ENCODE data around the gene TEX48.
A peak's percentile ranks its signal among the peaks of the same experiment; 100 is the strongest.

TEX48 gene

GRCh38 chr9:114626415-114627020, 55.5 kb downstream of the TEX48 start:
- ChIA-PET POLR2A (ENCODE audit: low non-redundant PET) (no interaction called here), CTCF (interaction anchor here (0.6 to 1.0 kb wide), 2 partner anchors 19 to 26 kb away, joined by 3 read pairs; no protein-coding TSS in a partner anchor)
- H3K27ac ChIP-seq = no peak overlapping the region
- TF ChIP-seq, protein P1, sequence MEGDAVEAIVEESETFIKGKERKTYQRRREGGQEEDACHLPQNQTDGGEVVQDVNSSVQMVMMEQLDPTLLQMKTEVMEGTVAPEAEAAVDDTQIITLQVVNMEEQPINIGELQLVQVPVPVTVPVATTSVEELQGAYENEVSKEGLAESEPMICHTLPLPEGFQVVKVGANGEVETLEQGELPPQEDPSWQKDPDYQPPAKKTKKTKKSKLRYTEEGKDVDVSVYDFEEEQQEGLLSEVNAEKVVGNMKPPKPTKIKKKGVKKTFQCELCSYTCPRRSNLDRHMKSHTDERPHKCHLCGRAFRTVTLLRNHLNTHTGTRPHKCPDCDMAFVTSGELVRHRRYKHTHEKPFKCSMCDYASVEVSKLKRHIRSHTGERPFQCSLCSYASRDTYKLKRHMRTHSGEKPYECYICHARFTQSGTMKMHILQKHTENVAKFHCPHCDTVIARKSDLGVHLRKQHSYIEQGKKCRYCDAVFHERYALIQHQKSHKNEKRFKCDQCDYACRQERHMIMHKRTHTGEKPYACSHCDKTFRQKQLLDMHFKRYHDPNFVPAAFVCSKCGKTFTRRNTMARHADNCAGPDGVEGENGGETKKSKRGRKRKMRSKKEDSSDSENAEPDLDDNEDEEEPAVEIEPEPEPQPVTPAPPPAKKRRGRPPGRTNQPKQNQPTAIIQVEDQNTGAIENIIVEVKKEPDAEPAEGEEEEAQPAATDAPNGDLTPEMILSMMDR (conservative IDR thresholded peaks at IDR 0.05; ENCODE audit: low read depth) = no peak
- DNase-seq (ENCODE audit: low spot score) = no peak

DNA sequence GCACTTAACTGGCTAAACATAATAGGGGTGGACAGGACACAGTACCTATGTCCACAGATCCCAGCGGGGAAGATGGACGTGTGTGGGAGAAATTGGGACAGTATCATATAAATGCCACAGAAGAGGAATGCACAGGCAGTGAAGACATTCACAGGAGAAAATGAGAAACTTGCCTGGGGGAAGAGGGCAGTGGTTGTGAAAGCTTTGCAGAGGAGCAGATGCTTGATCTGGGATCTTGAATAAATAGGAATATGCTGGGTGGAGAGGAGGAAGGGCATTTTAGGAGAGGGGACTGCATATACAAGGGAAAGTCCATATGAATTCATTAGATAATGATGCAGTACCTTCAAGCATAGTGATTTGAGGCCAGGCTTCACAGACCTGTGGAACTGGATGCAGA, 57.3 kb downstream of the TEX48 start:
- POLR2A ChIA-PET (ENCODE audit: low non-redundant PET) = no interaction called here

DNA sequence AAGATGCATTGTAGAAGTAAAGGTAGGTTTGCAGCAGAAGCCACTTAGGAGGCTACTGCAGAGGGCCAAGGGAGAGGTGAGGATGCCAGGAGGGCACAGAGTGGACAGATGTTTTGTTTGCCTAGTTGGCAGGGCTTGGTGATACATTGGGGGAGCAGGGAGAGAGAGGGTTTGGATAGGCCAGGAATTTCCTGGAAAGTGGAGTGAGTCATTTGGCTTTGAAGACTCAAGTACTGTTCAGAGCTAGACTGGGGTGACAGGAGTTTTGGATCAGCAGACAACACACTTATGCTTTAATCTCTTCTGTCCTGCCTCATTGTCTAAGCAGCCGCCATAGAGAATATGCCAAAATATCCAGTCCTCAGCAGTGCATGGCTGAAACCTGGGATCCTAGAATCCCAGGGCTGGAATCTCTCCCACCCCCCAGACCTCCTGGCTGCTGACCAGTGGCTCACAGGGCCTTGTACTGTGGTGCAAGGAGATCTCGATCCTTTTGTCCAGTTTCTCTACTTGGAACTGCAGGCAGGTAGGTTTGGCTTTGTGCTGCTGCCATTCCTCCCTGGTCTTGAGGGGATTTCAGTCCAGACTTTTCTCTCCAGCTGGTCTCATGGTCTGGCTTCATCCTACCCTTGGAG, 59.9 kb downstream of the TEX48 start:
- ChIA-PET CTCF (interaction anchor here (0.6 kb wide), 2 partner anchors 13 to 33 kb away, joined by 3 to 4 read pairs; no protein-coding TSS in a partner anchor), POLR2A (ENCODE audit: low non-redundant PET) (no interaction called here)

More for the DNA sequence above, 57.3 kb downstream of the TEX48 start:
- no peak for DNase-seq (ENCODE audit: low spot score)
- H3K27ac ChIP-seq = no peak overlapping the region
- TF ChIP-seq, protein P1 (conservative IDR thresholded peaks at IDR 0.05; ENCODE audit: low read depth) = no peak
- CTCF ChIA-PET = no interaction called here

GRCh38 chr9:114621561-114621960, 60.4 kb downstream of the TEX48 start:
- DNase-seq (ENCODE audit: low spot score) = no peak
- peak overlapping the region; percentile 57 for H3K27ac ChIP-seq
- POLR2A ChIA-PET (ENCODE audit: low non-redundant PET) = no interaction called here
- CTCF ChIA-PET = interaction anchor here (0.6 kb wide), 2 partner anchors 33 to 186 kb away, joined by 3 to 4 read pairs; no protein-coding TSS in a partner anchor
- TF ChIP-seq, protein P1 (conservative IDR thresholded peaks at IDR 0.05; ENCODE audit: low read depth) = no peak

More for the DNA sequence above, 59.9 kb downstream of the TEX48 start:
- TF ChIP-seq, protein P1 (conservative IDR thresholded peaks at IDR 0.05; ENCODE audit: low read depth) = no peak
- DNase-seq (ENCODE audit: low spot score) = peak; percentile 51
- peak overlapping the region; percentile 57 for H3K27ac ChIP-seq

DNA sequence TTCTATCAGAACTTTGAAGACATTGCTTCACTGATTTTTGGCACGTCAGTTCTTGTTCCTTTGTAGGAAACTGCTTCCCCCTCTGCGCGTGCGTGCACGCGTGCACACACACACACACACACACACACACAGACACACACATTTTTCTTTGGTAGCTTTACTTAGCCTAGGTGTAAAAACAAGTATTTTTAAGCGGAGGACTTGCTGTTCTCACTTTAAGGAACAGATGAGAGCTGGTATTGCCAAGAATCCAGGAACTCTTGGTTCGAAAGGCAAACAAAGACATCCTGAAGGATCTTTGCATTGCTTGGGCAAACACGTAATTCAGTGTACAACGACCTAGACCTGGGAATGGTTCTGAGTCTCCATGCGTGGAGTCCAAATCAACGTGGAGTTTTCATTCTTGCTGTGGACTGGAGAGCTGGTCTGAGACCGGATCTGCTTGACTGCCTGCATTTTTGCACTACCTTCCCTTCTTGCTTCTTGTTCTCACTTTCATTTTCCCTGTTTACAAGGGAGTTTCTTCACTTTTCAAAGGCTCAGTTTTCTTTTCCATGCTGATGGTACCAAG, 62.7 kb downstream of the TEX48 start:
- CTCF ChIA-PET = no interaction called here
- TF ChIP-seq, protein P1 (conservative IDR thresholded peaks at IDR 0.05; ENCODE audit: low read depth) = no peak
- H3K27ac ChIP-seq = no peak overlapping the region
- DNase-seq (ENCODE audit: low spot score) = no peak
- POLR2A ChIA-PET (ENCODE audit: low non-redundant PET) = interaction anchor here (0.7 kb wide), 1 partner anchor 41 kb away, joined by 3 read pairs; no protein-coding TSS in a partner anchor

GRCh38 chr9:114616684-114617520, 65.1 kb downstream of the TEX48 start:
- TF ChIP-seq, protein P1 (conservative IDR thresholded peaks at IDR 0.05; ENCODE audit: low read depth) = no peak
- DNase-seq (ENCODE audit: low spot score) = no peak
- H3K27ac ChIP-seq = peak overlapping the region; percentile 55
- ChIA-PET CTCF (interaction anchor here (0.9 kb wide), 1 partner anchor 28 kb away, joined by 3 read pairs; no protein-coding TSS in a partner anchor), POLR2A (ENCODE audit: low non-redundant PET) (no interaction called here)

Measured in RWPE1 (cell line).